Activated CD4-positive, alpha-beta memory T cell treated with anti-CD3 and anti-CD28 coated beads, Interleukin-2, amount 10 ng/mL, durations not matched to agents 7 days and 5 days (primary cell): Measurements from ENCODE around the gene TTC3. TPM values are rescaled to one million over a fixed set of nuclear protein-coding genes. Genes with fewer than 3 reads are reported as not detected.

Source experiments
- CTCF ChIA-PET: fragments of 350-600 bp; sonication (Branson Sonifier 250); formaldehyde crosslinking; loops from one replicate; lab custom pipeline; 2021; ENCODE audit warnings: antibody characterized with exemption, inconsistent platforms; lab: Charles Lee
- POLR2A ChIA-PET: fragments of 350-600 bp; sonication (Branson Sonifier 250); formaldehyde crosslinking; loops from one replicate; lab custom pipeline; 2021; ENCODE audit warnings: antibody characterized with exemption; lab: Charles Lee
- DNase-seq: peaks from one replicate; pipeline ENCODE4 v3.0.0-alpha.2; 2020
- H3K27ac Mint-ChIP-seq: one replicate; pipeline ENCODE4 v1.8.0; 2021; ENCODE audit warnings: mild to moderate bottlenecking, mixed read lengths
- H3K27me3 Mint-ChIP-seq: one replicate; pipeline ENCODE4 v1.8.0; 2021; ENCODE audit warnings: mixed read lengths
- H3K36me3 Mint-ChIP-seq: one replicate; pipeline ENCODE4 v1.8.0; 2021; ENCODE audit warnings: low read depth, mixed read lengths
- H3K4me1 Mint-ChIP-seq: one replicate; pipeline ENCODE4 v1.8.0; 2021; ENCODE audit warnings: mixed read lengths
- H3K4me3 Mint-ChIP-seq: one replicate; pipeline ENCODE4 v1.8.0; 2021; ENCODE audit warnings: mild to moderate bottlenecking, mixed read lengths
- H3K9me3 Mint-ChIP-seq: one replicate; pipeline ENCODE4 v1.8.0; 2021; ENCODE audit warnings: mixed read lengths
- total RNA-seq, 2 experiments: library from RNA; stranded (reverse); gene quantifications; one replicate each; pipeline ENCODE4 v1.2.3, GENCODE V29; 2021

TTC3 gene
- total RNA-seq, 2 experiments from 2014 or later, result 43.9 to 44.5 TPM

GRCh38 chr21:37064841-37065240, 8.2 kb upstream of the TTC3 start:
- DNase-seq, result no peak
- Mint-ChIP-seq H3K27me3 (no peaks in the 10 kb centered on the region), H3K4me3 (no peak overlapping the region), H3K4me1 (no peaks in the 10 kb centered on the region), H3K9me3 (no peaks in the 10 kb centered on the region), H3K27ac (no peak overlapping the region), H3K36me3 (peaks cover 6% of the 10 kb centered on the region)
- ChIA-PET CTCF (no interaction called here), POLR2A (no interaction called here)

GRCh38 chr21:37065561-37066177, 7.4 kb upstream of the TTC3 start:
- ChIA-PET CTCF (no interaction called here), POLR2A (no interaction called here)
- Mint-ChIP-seq H3K4me3 (no peak overlapping the region), H3K36me3 (peaks cover 11% of the 10 kb centered on the region), H3K27ac (no peak overlapping the region), H3K9me3 (no peaks in the 10 kb centered on the region), H3K27me3 (no peaks in the 10 kb centered on the region), H3K4me1 (peaks cover 5% of the 10 kb centered on the region)
- no peak for DNase-seq

- Mint-ChIP-seq H3K27me3 (no peaks in the 10 kb centered on the region), H3K9me3 (no peaks in the 10 kb centered on the region), H3K4me1 (peaks cover 36% of the 10 kb centered on the region), H3K36me3 (peaks cover 17% of the 10 kb centered on the region), H3K4me3 (peak overlapping the region; percentile 79), H3K27ac (peak overlapping the region; percentile 84)
- DNase-seq, result no peak
- POLR2A ChIA-PET, result interaction anchor here (0.9 to 2.2 kb wide), 8 partner anchors 11 to 492 kb away, joined by 3 to 9 read pairs (median 4); partner anchors contain the start of gene DYRK1A
- CTCF ChIA-PET, result interaction anchor here (1.0 to 2.0 kb wide), 3 partner anchors 62 to 492 kb away, joined by 3 to 5 read pairs (median 4); no protein-coding TSS in a partner anchor
Measured at GRCh38 chr21:37071561-37072273, 1.3 kb upstream of the TTC3 start.

GRCh38 chr21:37072274-37072987, 623 bp upstream of the TTC3 start:
- ChIA-PET POLR2A (interaction anchor here (0.9 to 2.2 kb wide), 9 partner anchors 10 to 491 kb away, joined by 3 to 9 read pairs (median 4); partner anchors contain the start of gene DYRK1A), CTCF (interaction anchor here (1.0 to 2.0 kb wide), 3 partner anchors 62 to 491 kb away, joined by 3 to 5 read pairs (median 4); no protein-coding TSS in a partner anchor)
- Mint-ChIP-seq H3K9me3 (no peaks in the 10 kb centered on the region), H3K27ac (peak overlapping the region; percentile 84), H3K4me1 (peaks cover 36% of the 10 kb centered on the region), H3K4me3 (peak overlapping the region; percentile 79), H3K27me3 (no peaks in the 10 kb centered on the region), H3K36me3 (peaks cover 17% of the 10 kb centered on the region)
- peak; percentile 73 for DNase-seq

GRCh38 chr21:37073417-37074196, 553 bp downstream of the TTC3 start:
- peak overlapping the region; percentile 94 for H3K27ac Mint-ChIP-seq
- DNase-seq, result peak; percentile 59
- no peaks in the 10 kb centered on the region for H3K27me3 Mint-ChIP-seq
- H3K4me3 Mint-ChIP-seq, result peak overlapping the region; percentile 95
- peaks cover 39% of the 10 kb centered on the region for H3K4me1 Mint-ChIP-seq
- CTCF ChIA-PET, result no interaction called here
- H3K9me3 Mint-ChIP-seq, result no peaks in the 10 kb centered on the region
- H3K36me3 Mint-ChIP-seq, result peaks cover 17% of the 10 kb centered on the region
- POLR2A ChIA-PET, result interaction anchor here (1.2 to 2.1 kb wide), 2 partner anchors 490 kb away, joined by 4 to 9 read pairs; no protein-coding TSS in a partner anchor

GRCh38 chr21:37074197-37074510, 1.1 kb downstream of the TTC3 start:
- Mint-ChIP-seq H3K27me3 (no peaks in the 10 kb centered on the region), H3K27ac (peak overlapping the region; percentile 94), H3K36me3 (peaks cover 16% of the 10 kb centered on the region), H3K4me3 (peak overlapping the region; percentile 95), H3K4me1 (peaks cover 40% of the 10 kb centered on the region), H3K9me3 (no peaks in the 10 kb centered on the region)
- POLR2A ChIA-PET, result interaction anchor here (1.2 kb wide), 1 partner anchor 489 kb away, joined by 4 read pairs; no protein-coding TSS in a partner anchor
- CTCF ChIA-PET, result no interaction called here
- DNase-seq, result no peak

GRCh38 chr21:37074546-37074945, 1.5 kb downstream of the TTC3 start:
- no peak for DNase-seq
- H3K4me3 Mint-ChIP-seq, result peak overlapping the region; percentile 95
- peaks cover 42% of the 10 kb centered on the region for H3K4me1 Mint-ChIP-seq
- ChIA-PET POLR2A (interaction anchor here (1.2 kb wide), 1 partner anchor 489 kb away, joined by 4 read pairs; no protein-coding TSS in a partner anchor), CTCF (no interaction called here)
- H3K27me3 Mint-ChIP-seq, result no peaks in the 10 kb centered on the region
- no peak overlapping the region for H3K27ac Mint-ChIP-seq
- peaks cover 16% of the 10 kb centered on the region for H3K36me3 Mint-ChIP-seq
- no peaks in the 10 kb centered on the region for H3K9me3 Mint-ChIP-seq

- no peak for DNase-seq
- ChIA-PET CTCF (no interaction called here), POLR2A (interaction anchor here (1.2 kb wide), 1 partner anchor 488 kb away, joined by 4 read pairs; no protein-coding TSS in a partner anchor)
- Mint-ChIP-seq H3K4me1 (peaks cover 39% of the 10 kb centered on the region), H3K36me3 (peaks cover 13% of the 10 kb centered on the region), H3K9me3 (no peaks in the 10 kb centered on the region), H3K27ac (no peak overlapping the region), H3K27me3 (no peaks in the 10 kb centered on the region), H3K4me3 (peak overlapping the region; percentile 95)
Measured at GRCh38 chr21:37075214-37075770, 2.2 kb downstream of the TTC3 start.

- DNase-seq, result no peak
- Mint-ChIP-seq H3K27ac (no peak overlapping the region), H3K4me1 (peaks cover 33% of the 10 kb centered on the region), H3K9me3 (no peaks in the 10 kb centered on the region), H3K36me3 (peaks cover 11% of the 10 kb centered on the region), H3K27me3 (no peaks in the 10 kb centered on the region), H3K4me3 (no peak overlapping the region)
- ChIA-PET POLR2A (no interaction called here), CTCF (no interaction called here)
Measured at GRCh38 chr21:37076087-37076850, 3.2 kb downstream of the TTC3 start.

GRCh38 chr21:37077403-37077802, 4.3 kb downstream of the TTC3 start:
- Mint-ChIP-seq H3K36me3 (peaks cover 11% of the 10 kb centered on the region), H3K27ac (no peak overlapping the region), H3K9me3 (no peaks in the 10 kb centered on the region), H3K4me1 (peaks cover 24% of the 10 kb centered on the region), H3K4me3 (no peak overlapping the region), H3K27me3 (no peaks in the 10 kb centered on the region)
- POLR2A ChIA-PET, result no interaction called here
- no peak for DNase-seq
- CTCF ChIA-PET, result no interaction called here

GRCh38 chr21:37079211-37079824, 6.3 kb downstream of the TTC3 start:
- Mint-ChIP-seq H3K36me3 (peaks cover 11% of the 10 kb centered on the region), H3K9me3 (no peaks in the 10 kb centered on the region), H3K27ac (no peak overlapping the region), H3K4me1 (peaks cover 22% of the 10 kb centered on the region), H3K27me3 (no peaks in the 10 kb centered on the region), H3K4me3 (no peak overlapping the region)
- CTCF ChIA-PET, result interaction anchor here (0.7 kb wide), 1 partner anchor 956 kb away, joined by 10 read pairs; no protein-coding TSS in a partner anchor
- POLR2A ChIA-PET, result no interaction called here
- no peak for DNase-seq
